HFFc6 (cell line): ENCODE data around the gene C7orf57. TPM values are rescaled to one million over a fixed set of nuclear protein-coding genes. Genes with fewer than 3 reads are reported as not detected.

Experiments
- DNase-seq: peaks from one replicate; pipeline ENCODE4 v3.0.0-alpha.2; 2018
- H3K27ac Mint-ChIP-seq: 2 replicates; pipeline ENCODE4 v1.8.0; 2020; ENCODE audit warnings: mild to moderate bottlenecking, mixed read lengths
- H3K27me3 Mint-ChIP-seq: 2 replicates; pipeline ENCODE4 v1.8.0; 2021; ENCODE audit warnings: mild to moderate bottlenecking, moderate library complexity, mixed read lengths; ENCODE audit not compliant: insufficient read depth
- H3K36me3 Mint-ChIP-seq: 2 replicates; pipeline ENCODE4 v1.8.0; 2021; ENCODE audit warnings: low read depth, mixed read lengths
- H3K4me1 Mint-ChIP-seq: 2 replicates; pipeline ENCODE4 v1.8.0; 2020; ENCODE audit warnings: low read depth, mixed read lengths
- H3K4me3 Mint-ChIP-seq: 2 replicates; pipeline ENCODE4 v1.8.0; 2020; ENCODE audit warnings: mild to moderate bottlenecking, moderate library complexity, mixed read lengths
- H3K9me3 Mint-ChIP-seq: 2 replicates; pipeline ENCODE4 v1.8.0; 2020; ENCODE audit warnings: mild to moderate bottlenecking, mixed read lengths
- CTCF ChIP-seq: fragments of 200-600 bp; sonication (generic); IDR thresholded peaks from 2 replicates; pipeline ENCODE4 v1.5.0; 2021; ENCODE audit warnings: antibody characterized with exemption, mild to moderate bottlenecking
- total RNA-seq, 6 experiments: library from RNA; stranded (reverse); fragmentation: NEBNext Ultra II Directional; extraction: Animal tissue kit (Norgen Biotek cat#: 25700); gene quantifications; 2 replicates in 1 of 6; 3 replicates in 5 of 6; pipeline ENCODE4 v1.2.3, GENCODE V29; 2021

C7orf57 gene
- total RNA-seq, 6 experiments from 2014 or later = 0.14 TPM; not detected in 5

- no peak for TF ChIP-seq CTCF
- Mint-ChIP-seq H3K4me3 (no peak overlapping the region), H3K27me3 (peaks cover 15% of the 10 kb centered on the region), H3K36me3 (peaks cover 5% of the 10 kb centered on the region; the same call in 1 of the 2 replicates), H3K4me1 (peaks cover 9% of the 10 kb centered on the region; the same call in 1 of the 2 replicates), H3K27ac (no peak overlapping the region), H3K9me3 (peaks cover 15% of the 10 kb centered on the region)
- no peak for DNase-seq
Measured at GRCh38 chr7:48017674-48018073, 17.7 kb upstream of the C7orf57 start.

GRCh38 chr7:48025624-48026023 lies 9.7 kb upstream of the C7orf57 start:
- no peak overlapping the region for H3K27ac Mint-ChIP-seq
- H3K4me3 Mint-ChIP-seq = no peak overlapping the region
- peaks cover 11% of the 10 kb centered on the region; the same call in 1 of the 2 replicates for H3K4me1 Mint-ChIP-seq
- H3K27me3 Mint-ChIP-seq = peaks cover 19% of the 10 kb centered on the region
- H3K36me3 Mint-ChIP-seq = peaks cover 7% of the 10 kb centered on the region; the same call in 1 of the 2 replicates
- no peak for DNase-seq
- TF ChIP-seq CTCF = no peak
- peaks cover 7% of the 10 kb centered on the region; the same call in 1 of the 2 replicates for H3K9me3 Mint-ChIP-seq

GRCh38 chr7:48028938-48029337 lies 6.4 kb upstream of the C7orf57 start, which contains the start of gene SUN3:
SUN3 (minus strand) TSS chr7:48029107; CDS start chr7:48028938, 169 bp downstream.
- Mint-ChIP-seq H3K9me3 (no peaks in the 10 kb centered on the region; the same call in 1 of the 2 replicates), H3K27me3 (peaks cover 20% of the 10 kb centered on the region), H3K27ac (no peak within 1 kb of the TSS), H3K4me3 (no peak within 1 kb of the TSS), H3K36me3 (peaks cover 6% of the 10 kb centered on the region; the same call in 1 of the 2 replicates), H3K4me1 (peaks cover 11% of the 10 kb centered on the region; the same call in 1 of the 2 replicates)
- DNase-seq = no peak
- TF ChIP-seq CTCF = no peak

GRCh38 chr7:48031111-48031510 lies 4.2 kb upstream of the C7orf57 start:
- no peaks in the 10 kb centered on the region for H3K36me3 Mint-ChIP-seq
- no peak overlapping the region for H3K27ac Mint-ChIP-seq
- H3K4me1 Mint-ChIP-seq = peaks cover 16% of the 10 kb centered on the region
- TF ChIP-seq CTCF = no peak
- H3K27me3 Mint-ChIP-seq = peaks cover 17% of the 10 kb centered on the region
- no peak for DNase-seq
- H3K9me3 Mint-ChIP-seq = no peaks in the 10 kb centered on the region
- H3K4me3 Mint-ChIP-seq = no peak overlapping the region

- Mint-ChIP-seq H3K4me3 (no peak overlapping the region), H3K9me3 (no peaks in the 10 kb centered on the region), H3K36me3 (no peaks in the 10 kb centered on the region), H3K4me1 (peaks cover 10% of the 10 kb centered on the region), H3K27me3 (peaks cover 22% of the 10 kb centered on the region), H3K27ac (no peak overlapping the region)
- no peak for TF ChIP-seq CTCF
- no peak for DNase-seq
Measured at GRCh38 chr7:48033922-48034321, 1.4 kb upstream of the C7orf57 start.
